Lower leg skin (tissue), 3 donors: ENCODE measurements around the gene TMPRSS5.

ENCODE experiments used
- CTCF ChIP-seq, 3 donors: fragments of 450-650 bp; IDR thresholded peaks; one replicate each; pipeline ENCODE4 v1.5.1; 2016; ENCODE audit warnings: antibody characterized with exemption in 3 of 3, mild to moderate bottlenecking in 3 of 3, moderate library complexity in 2 of 3
- POLR2A ChIP-seq, 2 donors: fragments of 450-650 bp; IDR thresholded peaks; one replicate each; pipeline ENCODE4 v1.6.1; 2016 to 2017; ENCODE audit warnings: antibody characterized with exemption in 2 of 2, mild to moderate bottlenecking in 1 of 2, moderate library complexity in 1 of 2

- no peak for TF ChIP-seq CTCF (IDR thresholded peaks at IDR 0.05)
- TF ChIP-seq POLR2A (IDR thresholded peaks at IDR 0.05), result no peak
These were observed 11.7 kb downstream of the TMPRSS5 start for GRCh38 chr11:113694390-113694789.
